ENCODE measurements around the gene HS3ST4.

- no peak for TF ChIP-seq SUZ12 (IDR thresholded peaks at IDR 0.05; ENCODE audit: extremely low read depth, insufficient read depth, insufficient read length)
- no peak for TF ChIP-seq YY1 (IDR thresholded peaks at IDR 0.05; ENCODE audit: insufficient read depth, insufficient read length)
Observed at GRCh38 chr16:25834101-25834500, 142.3 kb downstream of the HS3ST4 start.

Data from NT2/D1 (cell line).